HepG2 (cell line): ENCODE measurements around the gene THADA. TPM values are rescaled to one million over a fixed set of nuclear protein-coding genes. Genes with fewer than 3 reads are reported as not detected.

Experiments
- ARNT ChIP-seq: fragments of 450-650 bp; IDR thresholded peaks from 2 replicates; pipeline ENCODE4 v1.6.1; 2017
- CREBL2 ChIP-seq: sonication (generic); formaldehyde crosslinking; IDR thresholded peaks from 2 replicates; pipeline ENCODE4 v1.8.1; 2023; ENCODE audit warnings: missing genetic modification reagents, mild to moderate bottlenecking, borderline replicate concordance
- ELF1 ChIP-seq: sonication (generic); formaldehyde crosslinking; IDR thresholded peaks from 2 replicates; pipeline ENCODE4 v1.4.0; 2020; ENCODE audit warnings: missing genetic modification reagents
- NFKB2 ChIP-seq: sonication (generic); formaldehyde crosslinking; IDR thresholded peaks from 2 replicates; pipeline ENCODE4 v1.4.0; 2020; ENCODE audit warnings: missing genetic modification reagents, borderline replicate concordance
- PRMT3 ChIP-seq: sonication (generic); formaldehyde crosslinking; IDR thresholded peaks from 2 replicates; pipeline ENCODE4 v1.8.1; 2022; ENCODE audit warnings: low read depth, mild to moderate bottlenecking, moderate library complexity, missing genetic modification reagents, borderline replicate concordance
- RORA ChIP-seq: sonication (generic); formaldehyde crosslinking; IDR thresholded peaks from 2 replicates; pipeline ENCODE4 v1.5.0; 2020; ENCODE audit warnings: mild to moderate bottlenecking, missing genetic modification reagents, moderate library complexity
- RXRB ChIP-seq: IDR thresholded peaks from 2 replicates; pipeline ENCODE4 v1.6.1; 2016; ENCODE audit warnings: borderline replicate concordance, missing genetic modification reagents, missing compliant biosample characterization
- SMYD3 ChIP-seq: sonication (generic); formaldehyde crosslinking; IDR thresholded peaks from 2 replicates; pipeline ENCODE4 v1.8.1; 2023; ENCODE audit warnings: mild to moderate bottlenecking, missing genetic modification reagents
- THAP9 ChIP-seq: sonication (generic); formaldehyde crosslinking; IDR thresholded peaks from 2 replicates; pipeline ENCODE4; 2020; ENCODE audit warnings: missing genetic modification reagents, mild to moderate bottlenecking, borderline replicate concordance
- TRIM22 ChIP-seq: fragments of 450-650 bp; IDR thresholded peaks from 2 replicates; pipeline ENCODE4 v1.6.1; 2017
- YY1 ChIP-seq: IDR thresholded peaks from 2 replicates; pipeline ENCODE4 v1.6.1; 2011; ENCODE audit warnings: low read length, low read depth, moderate library complexity, mild to moderate bottlenecking; ENCODE audit not compliant: insufficient read depth, insufficient replicate concordance
- ZBTB1 ChIP-seq: sonication (generic); formaldehyde crosslinking; IDR thresholded peaks from 2 replicates; pipeline ENCODE4 v1.4.0; 2020; ENCODE audit warnings: missing genetic modification reagents, borderline replicate concordance
- ZBTB7B ChIP-seq: sonication (generic); formaldehyde crosslinking; IDR thresholded peaks from 2 replicates; pipeline ENCODE4 v1.4.0; 2020; ENCODE audit warnings: missing genetic modification reagents
- ZC3H13 ChIP-seq: sonication (generic); formaldehyde crosslinking; IDR thresholded peaks from 2 replicates; pipeline ENCODE4 v1.8.1; 2023; ENCODE audit warnings: mild to moderate bottlenecking, missing genetic modification reagents, moderate library complexity
- ZFAT ChIP-seq: sonication (generic); formaldehyde crosslinking; conservative IDR thresholded peaks from 2 replicates; pipeline ENCODE4 v1.8.1; 2023; ENCODE audit warnings: missing genetic modification reagents, inconsistent platforms
- ZFP1 ChIP-seq: IDR thresholded peaks from 2 replicates; pipeline ENCODE4 v1.6.1; 2016
- ZKSCAN1 ChIP-seq: fragments of 150-350 bp; IDR thresholded peaks from 2 replicates; pipeline ENCODE4 v1.6.1; 2014; ENCODE audit warnings: low read length
- ZNF101 ChIP-seq: sonication (generic); formaldehyde crosslinking; IDR thresholded peaks from 2 replicates; pipeline ENCODE4 v1.4.0; 2020; ENCODE audit warnings: mild to moderate bottlenecking, low read depth, missing genetic modification reagents, borderline replicate concordance
- ZNF17 ChIP-seq: sonication (generic); formaldehyde crosslinking; IDR thresholded peaks from 2 replicates; pipeline ENCODE4 v1.5.0; 2020; ENCODE audit warnings: mild to moderate bottlenecking, missing genetic modification reagents
- ZNF260 ChIP-seq: sonication (generic); formaldehyde crosslinking; IDR thresholded peaks from 2 replicates; pipeline ENCODE4 v1.4.0; 2020; ENCODE audit warnings: missing genetic modification reagents, low read depth, mild to moderate bottlenecking, borderline replicate concordance
- ZNF460 ChIP-seq: sonication (generic); formaldehyde crosslinking; IDR thresholded peaks from 2 replicates; pipeline ENCODE4 v1.5.1; 2020; ENCODE audit warnings: missing genetic modification reagents, mild to moderate bottlenecking, borderline replicate concordance
- ZNF530 ChIP-seq: sonication (generic); formaldehyde crosslinking; IDR thresholded peaks from 2 replicates; pipeline ENCODE4 v1.5.0; 2020; ENCODE audit warnings: low read depth, mild to moderate bottlenecking, missing genetic modification reagents
- ZNF570 ChIP-seq: sonication (generic); formaldehyde crosslinking; IDR thresholded peaks from 2 replicates; pipeline ENCODE4 v1.4.0; 2020; ENCODE audit warnings: mild to moderate bottlenecking, missing genetic modification reagents, borderline replicate concordance
- ZNF615 ChIP-seq: sonication (generic); formaldehyde crosslinking; IDR thresholded peaks from 2 replicates; pipeline ENCODE4 v1.5.0; 2020; ENCODE audit warnings: mild to moderate bottlenecking, missing genetic modification reagents, borderline replicate concordance
- ZNF740 ChIP-seq: sonication (generic); formaldehyde crosslinking; IDR thresholded peaks from 2 replicates; pipeline ENCODE4 v1.4.0; 2020; ENCODE audit warnings: missing genetic modification reagents
- polyA plus RNA-seq, 8 experiments: library from polyadenylated mRNA; depleted of rRNA in 3 of 8; stranded (reverse) in 7 of 8; unstranded in 1 of 8; fragments of >200 nt; fragmentation: Illumina TruSeq in 4 of 8; extraction: Trizol in 4 of 8; gene quantifications; 2 replicates each; pipeline versions ENCODE4 v1.2.1 to v1.2.3, GENCODE V29; 2011 to 2016; ENCODE audit warnings: low read depth in 4 of 8, missing spikeins in 1 of 8, mixed read lengths in 1 of 8; ENCODE audit not compliant: insufficient read depth in 1 of 8
- total RNA-seq, 5 experiments: library from RNA; depleted of rRNA; stranded (reverse); fragments of >200 nt; fragmentation: Illumina TruSeq; extraction: Trizol; gene quantifications; 2 replicates each; pipeline ENCODE4 v1.2.3, GENCODE V29; 2016; ENCODE audit warnings: low read depth in 1 of 5

Gene THADA
- total and polyA plus RNA-seq, 2 of the 13 experiments (the other 11 are each of a cell fraction or from before 2014, with no cell fraction given): 12.7 to 21.7 TPM

GRCh38 chr2:43224131-43224570 is 371.7 kb downstream of the THADA start (continued):
- TF ChIP-seq ZNF615 (no peak), ZFP1 (CRISPR knock-in tag) (no peak), ARNT (no peak), RORA (CRISPR knock-in tag) (no peak), CREBL2 (0 out of 2 replicates have a peak, but pooled peaks have one; percentile 62), ELF1 (CRISPR knock-in tag) (no peak), ZC3H13 (CRISPR knock-in tag) (peak; percentile 99), ZNF260 (CRISPR knock-in tag) (no peak), ZBTB7B (CRISPR knock-in tag) (peak; percentile 78), YY1 (peak; percentile 71), PRMT3 (no peak; the same call in 1 of the 2 replicates), NFKB2 (CRISPR knock-in tag) (no peak), ZNF17 (no peak), ZNF460 (no peak), ZNF570 (CRISPR knock-in tag) (no peak), SMYD3 (CRISPR knock-in tag) (no peak), ZKSCAN1 (no peak), RXRB (peak; percentile 35; the same call in 1 of the 2 replicates), ZNF530 (CRISPR knock-in tag) (no peak), ZFAT (CRISPR knock-in tag) (no peak), THAP9 (CRISPR knock-in tag) (no peak), ZNF740 (CRISPR knock-in tag) (peak; percentile 99), ZNF101 (CRISPR knock-in tag) (no peak), ZBTB1 (CRISPR knock-in tag) (no peak), TRIM22 (no peak)
